ENCODE data around the gene LLGL1.

The LLGL1 gene

GRCh38 chr17:18285296-18285695 is 59.9 kb downstream of the LLGL1 start:
- H3K36me3 ChIP-seq (ENCODE audit: insufficient read depth, low read length): peaks cover 86% of the 10 kb centered on the region
- H2AFZ ChIP-seq (ENCODE audit: low read depth, low read length): no peak overlapping the region
- H3K27me3 ChIP-seq (ENCODE audit: insufficient read depth, low read length): no peaks in the 10 kb centered on the region
- no peaks in the 10 kb centered on the region for H3K9me3 ChIP-seq (ENCODE audit: low read length)
- H3K4me3 ChIP-seq (ENCODE audit: low read length): no peak overlapping the region
- H3K4me1 ChIP-seq (ENCODE audit: insufficient read depth, low read length): no peaks in the 10 kb centered on the region

GRCh38 chr17:18291718-18292540 is 66.5 kb downstream of the LLGL1 start:
- Histone ChIP-seq H3K4me3 (ENCODE audit: low read length) (no peak overlapping the region), H3K4me1 (ENCODE audit: insufficient read depth, low read length) (no peaks in the 10 kb centered on the region), H3K27me3 (ENCODE audit: insufficient read depth, low read length) (no peaks in the 10 kb centered on the region), H3K9me3 (ENCODE audit: low read length) (no peaks in the 10 kb centered on the region), H3K36me3 (ENCODE audit: insufficient read depth, low read length) (peaks cover 78% of the 10 kb centered on the region), H2AFZ (ENCODE audit: low read depth, low read length) (no peak overlapping the region)

Measured in neuron (in vitro differentiated cells).